Measurements from ENCODE around the gene WDR37.

DNA sequence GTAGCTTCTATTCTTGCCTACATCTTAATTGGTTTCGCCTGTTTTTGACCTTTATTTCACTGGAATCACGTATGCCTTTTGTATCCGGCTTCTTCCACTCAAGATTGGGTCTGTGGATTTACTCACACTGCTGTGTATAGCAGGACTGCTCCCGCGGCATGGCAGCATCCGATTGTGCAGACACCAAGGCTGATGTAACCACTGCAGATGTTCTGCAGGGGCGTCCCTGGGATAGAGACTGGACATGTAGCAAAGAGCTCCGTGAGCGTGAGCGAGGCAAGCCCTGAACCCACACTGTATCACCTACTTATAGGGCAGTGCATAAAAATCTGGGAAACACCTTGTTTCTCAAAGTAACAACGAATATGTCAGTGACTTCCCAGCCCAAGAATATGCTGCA is 19.1 kb upstream of the WDR37 start:
- TF ChIP-seq RFX5 (IDR thresholded peaks at IDR 0.05; ENCODE audit: low read depth, low read length) (no peak), ESRRA (IDR thresholded peaks at IDR 0.05; ENCODE audit: low read length) (no peak), JUND (IDR thresholded peaks at IDR 0.05; ENCODE audit: low read depth, low read length) (no peak)
- TF ChIP-seq, protein P1, sequence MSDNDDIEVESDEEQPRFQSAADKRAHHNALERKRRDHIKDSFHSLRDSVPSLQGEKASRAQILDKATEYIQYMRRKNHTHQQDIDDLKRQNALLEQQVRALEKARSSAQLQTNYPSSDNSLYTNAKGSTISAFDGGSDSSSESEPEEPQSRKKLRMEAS (IDR thresholded peaks at IDR 0.05; ENCODE audit: low read depth, low read length), result no peak
- TF ChIP-seq, protein P2, sequence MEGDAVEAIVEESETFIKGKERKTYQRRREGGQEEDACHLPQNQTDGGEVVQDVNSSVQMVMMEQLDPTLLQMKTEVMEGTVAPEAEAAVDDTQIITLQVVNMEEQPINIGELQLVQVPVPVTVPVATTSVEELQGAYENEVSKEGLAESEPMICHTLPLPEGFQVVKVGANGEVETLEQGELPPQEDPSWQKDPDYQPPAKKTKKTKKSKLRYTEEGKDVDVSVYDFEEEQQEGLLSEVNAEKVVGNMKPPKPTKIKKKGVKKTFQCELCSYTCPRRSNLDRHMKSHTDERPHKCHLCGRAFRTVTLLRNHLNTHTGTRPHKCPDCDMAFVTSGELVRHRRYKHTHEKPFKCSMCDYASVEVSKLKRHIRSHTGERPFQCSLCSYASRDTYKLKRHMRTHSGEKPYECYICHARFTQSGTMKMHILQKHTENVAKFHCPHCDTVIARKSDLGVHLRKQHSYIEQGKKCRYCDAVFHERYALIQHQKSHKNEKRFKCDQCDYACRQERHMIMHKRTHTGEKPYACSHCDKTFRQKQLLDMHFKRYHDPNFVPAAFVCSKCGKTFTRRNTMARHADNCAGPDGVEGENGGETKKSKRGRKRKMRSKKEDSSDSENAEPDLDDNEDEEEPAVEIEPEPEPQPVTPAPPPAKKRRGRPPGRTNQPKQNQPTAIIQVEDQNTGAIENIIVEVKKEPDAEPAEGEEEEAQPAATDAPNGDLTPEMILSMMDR (IDR thresholded peaks at IDR 0.05 in 2 of 3, conservative IDR thresholded peaks at IDR 0.05 in 1 of 3; ENCODE audit: control insufficient read depth in 2 of 3, extremely low read depth in 1 of 3, insufficient read depth in 1 of 3, low read depth in 3 of 3, low read length in 3 of 3), result no peak

Data from GM12878 (cell line).